Upper lobe of right lung (tissue), 1 donor: ENCODE measurements around the gene FOLR1. TPM values are rescaled to one million over a fixed set of nuclear protein-coding genes. Genes with fewer than 3 reads are reported as not detected.

Experiments used
- ATAC-seq: fragments of 200-7000 bp; cut with Tn5 transposase; one replicate; pipeline ENCODE4 v1.9.1; 2020; ENCODE audit warnings: mild to moderate bottlenecking, moderate library complexity
- DNase-seq: peaks from one replicate; pipeline ENCODE4 v3.0.0-alpha.2; 2020
- H3K27ac ChIP-seq: fragments of 200-600 bp; one replicate; pipeline ENCODE4 v1.8.0; 2022
- H3K27me3 ChIP-seq: fragments of 200-600 bp; one replicate; pipeline ENCODE4 v1.8.0; 2022; ENCODE audit warnings: mild to moderate bottlenecking
- H3K36me3 ChIP-seq: fragments of 200-600 bp; one replicate; pipeline ENCODE4 v1.8.0; 2022
- H3K4me1 ChIP-seq: fragments of 200-600 bp; one replicate; pipeline ENCODE4 v1.8.0; 2022
- H3K4me3 ChIP-seq: fragments of 200-600 bp; one replicate; pipeline ENCODE4 v1.8.0; 2022; ENCODE audit warnings: mild to moderate bottlenecking
- H3K9me3 ChIP-seq: fragments of 200-600 bp; one replicate; pipeline ENCODE4 v1.8.0; 2022
- intact Hi-C: fragments of 100-400 bp; cut with DNase I; formaldehyde crosslinking; loops from one replicate; pipeline ENCODE4 v1.11.0; 2022
- total RNA-seq: library from RNA; stranded (reverse); fragmentation: NEBNext Ultra II Directional; extraction: Animal tissue kit (Norgen Biotek cat#: 25700); gene quantifications from one replicate; pipeline ENCODE4 v1.2.1, GENCODE V29; 2021
- TF ChIP-seq, protein P1 (sequence below): fragments of 200-600 bp; IDR thresholded peaks from one replicate; pipeline ENCODE4 v1.8.0; 2022; ENCODE audit warnings: antibody characterized with exemption
- donor health status: DM: no; HTN: yes; CAD: no; lungs with severe emphysema.

The FOLR1 gene
- total RNA-seq, 1 donor from 2014 or later = 163 TPM

DNA sequence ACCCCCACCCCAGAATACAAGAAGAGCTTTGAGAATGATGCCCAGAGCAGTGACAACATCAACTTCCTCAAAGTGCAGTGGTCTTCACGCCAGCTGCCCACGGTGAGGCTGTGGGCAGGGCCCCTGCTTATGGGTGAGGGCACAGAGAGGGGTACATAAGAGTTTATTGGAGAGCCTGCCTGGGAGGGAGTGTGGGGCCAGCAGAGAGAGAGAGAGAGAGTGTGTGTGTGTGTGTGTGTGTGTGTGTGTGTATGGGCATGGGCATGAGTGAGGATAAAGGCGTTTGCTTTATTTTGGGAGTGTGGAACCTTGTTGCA is 42.5 kb downstream of the FOLR1 start:
- Histone ChIP-seq H3K27me3 (no peaks in the 10 kb centered on the region), H3K36me3 (peaks cover 78% of the 10 kb centered on the region), H3K4me1 (peaks cover 13% of the 10 kb centered on the region), H3K9me3 (no peaks in the 10 kb centered on the region), H3K4me3 (no peak overlapping the region), H3K27ac (no peak overlapping the region)
- DNase-seq (no peak), ATAC-seq (no peak)
- intact Hi-C loops = no loop called here
- TF ChIP-seq, protein P1, sequence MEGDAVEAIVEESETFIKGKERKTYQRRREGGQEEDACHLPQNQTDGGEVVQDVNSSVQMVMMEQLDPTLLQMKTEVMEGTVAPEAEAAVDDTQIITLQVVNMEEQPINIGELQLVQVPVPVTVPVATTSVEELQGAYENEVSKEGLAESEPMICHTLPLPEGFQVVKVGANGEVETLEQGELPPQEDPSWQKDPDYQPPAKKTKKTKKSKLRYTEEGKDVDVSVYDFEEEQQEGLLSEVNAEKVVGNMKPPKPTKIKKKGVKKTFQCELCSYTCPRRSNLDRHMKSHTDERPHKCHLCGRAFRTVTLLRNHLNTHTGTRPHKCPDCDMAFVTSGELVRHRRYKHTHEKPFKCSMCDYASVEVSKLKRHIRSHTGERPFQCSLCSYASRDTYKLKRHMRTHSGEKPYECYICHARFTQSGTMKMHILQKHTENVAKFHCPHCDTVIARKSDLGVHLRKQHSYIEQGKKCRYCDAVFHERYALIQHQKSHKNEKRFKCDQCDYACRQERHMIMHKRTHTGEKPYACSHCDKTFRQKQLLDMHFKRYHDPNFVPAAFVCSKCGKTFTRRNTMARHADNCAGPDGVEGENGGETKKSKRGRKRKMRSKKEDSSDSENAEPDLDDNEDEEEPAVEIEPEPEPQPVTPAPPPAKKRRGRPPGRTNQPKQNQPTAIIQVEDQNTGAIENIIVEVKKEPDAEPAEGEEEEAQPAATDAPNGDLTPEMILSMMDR = no peak

DNA sequence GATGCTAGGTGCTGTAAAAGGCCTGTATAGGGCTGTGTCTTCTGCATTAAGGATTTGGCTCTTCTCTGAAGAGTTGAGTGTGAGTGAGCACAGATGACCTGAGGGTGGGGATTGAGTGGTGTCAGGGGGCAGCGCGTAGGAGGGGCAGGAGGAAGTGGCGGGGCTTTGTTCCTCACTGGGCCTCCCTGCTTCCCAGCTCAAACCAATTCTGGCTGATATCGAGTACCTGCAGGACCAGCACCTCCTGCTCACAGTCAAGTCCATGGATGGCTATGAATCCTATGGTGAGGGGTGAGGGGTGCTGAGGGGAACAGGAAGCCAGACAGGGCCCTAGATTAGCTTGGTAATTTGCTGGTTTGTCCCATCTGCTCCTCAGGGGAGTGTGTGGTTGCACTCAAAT is 43.0 kb downstream of the FOLR1 start:
- no peaks in the 10 kb centered on the region for H3K27me3 ChIP-seq
- ATAC-seq = no peak
- TF ChIP-seq, protein P1 = no peak
- no peak overlapping the region for H3K4me3 ChIP-seq
- intact Hi-C loops = no loop called here
- H3K36me3 ChIP-seq = peaks cover 74% of the 10 kb centered on the region
- peak; percentile 61 for DNase-seq
- H3K9me3 ChIP-seq = no peaks in the 10 kb centered on the region
- no peak overlapping the region for H3K27ac ChIP-seq
- H3K4me1 ChIP-seq = peaks cover 14% of the 10 kb centered on the region

DNA sequence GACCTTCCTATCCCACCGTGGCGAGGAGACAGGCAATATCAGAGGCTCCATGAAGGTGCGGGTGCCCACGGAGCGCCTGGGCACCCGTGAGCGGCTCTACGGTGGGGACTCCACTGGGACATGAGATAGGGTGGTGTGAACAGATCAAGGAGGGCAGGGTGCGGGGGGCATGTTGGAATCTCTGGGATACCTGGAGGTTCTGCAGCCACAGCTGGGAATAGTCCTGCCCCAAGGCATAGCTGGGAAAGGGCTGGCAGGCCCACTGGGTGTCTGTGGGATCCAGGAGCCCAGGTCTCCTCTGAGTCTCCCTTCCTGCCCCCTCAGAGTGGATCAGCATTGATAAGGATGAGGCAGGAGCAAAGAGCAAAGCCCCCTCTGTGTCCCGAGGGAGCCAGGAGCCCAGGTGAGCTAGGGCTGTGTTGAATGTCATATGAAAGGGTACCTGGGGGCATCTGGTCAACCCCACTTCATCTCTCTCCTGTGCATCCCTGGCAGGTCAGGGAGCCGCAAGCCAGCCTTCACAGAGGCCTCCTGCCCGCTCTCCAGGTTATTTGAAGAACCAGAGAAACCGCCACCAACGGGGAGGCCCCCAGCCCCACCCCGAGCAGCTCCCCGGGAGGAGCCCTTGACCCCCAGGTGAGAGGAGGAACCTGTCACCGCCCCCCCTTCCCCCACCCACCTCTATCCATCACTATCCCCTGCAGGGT is 43.6 kb downstream of the FOLR1 start:
- Histone ChIP-seq H3K4me3 (no peak overlapping the region), H3K27ac (no peak overlapping the region), H3K4me1 (peaks cover 19% of the 10 kb centered on the region), H3K9me3 (no peaks in the 10 kb centered on the region), H3K36me3 (peaks cover 68% of the 10 kb centered on the region), H3K27me3 (peaks cover 3% of the 10 kb centered on the region)
- TF ChIP-seq, protein P1 = no peak
- intact Hi-C loops = no loop called here
- DNase-seq (peak; percentile 47), ATAC-seq (no peak)

DNA sequence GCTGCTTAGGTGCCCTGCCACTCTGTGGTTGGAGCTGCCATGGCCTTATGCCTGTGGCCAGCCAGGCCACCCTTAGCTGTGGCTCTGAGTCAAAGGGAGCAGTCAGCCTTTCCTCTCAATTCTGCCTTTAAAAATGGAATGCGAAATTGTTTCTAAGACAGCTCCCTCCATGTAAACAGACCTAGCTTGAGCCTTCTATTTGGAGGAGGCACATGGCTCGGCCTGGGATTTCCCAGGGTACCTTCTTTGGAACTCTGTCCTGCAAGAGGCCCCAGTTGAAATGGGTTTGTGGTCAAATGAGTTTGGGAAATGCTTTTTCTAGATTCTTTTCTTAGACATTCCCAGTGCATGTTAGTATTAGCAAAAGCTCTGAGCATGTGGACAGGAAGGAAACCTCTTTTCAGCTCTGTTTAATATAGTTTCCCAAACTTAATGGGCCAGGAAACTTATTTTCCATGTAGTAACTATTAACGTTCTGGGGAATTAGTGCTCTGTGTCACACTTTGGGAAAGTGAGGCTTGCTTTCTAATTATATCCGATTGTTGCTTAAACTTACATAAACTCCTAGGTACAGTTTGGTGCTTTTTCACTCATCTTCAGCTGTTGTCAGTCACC is 44.2 kb downstream of the FOLR1 start:
- DNase-seq (no peak), ATAC-seq (no peak)
- Histone ChIP-seq H3K4me1 (peaks cover 26% of the 10 kb centered on the region), H3K27me3 (peaks cover 10% of the 10 kb centered on the region), H3K9me3 (no peaks in the 10 kb centered on the region), H3K36me3 (peaks cover 61% of the 10 kb centered on the region), H3K4me3 (no peak overlapping the region), H3K27ac (no peak overlapping the region)
- intact Hi-C loops = no loop called here
- TF ChIP-seq, protein P1 = no peak

DNA sequence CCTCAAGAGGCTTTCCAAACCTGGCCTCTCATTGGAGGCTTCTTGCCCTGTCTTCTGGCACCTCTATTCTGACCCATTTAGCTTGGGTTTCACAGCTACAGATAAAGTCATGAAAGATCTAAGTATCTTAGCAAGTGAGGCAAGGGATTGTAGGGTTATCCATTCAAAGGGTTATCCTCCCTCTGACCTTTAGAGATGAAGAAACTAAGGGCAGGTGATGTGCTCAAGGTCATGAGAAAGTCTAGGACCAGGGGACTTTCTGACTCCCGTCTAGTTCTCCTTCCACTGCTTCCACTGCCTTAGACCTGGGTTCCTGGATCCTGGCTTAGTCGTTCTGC is 44.8 kb downstream of the FOLR1 start:
- H3K4me1 ChIP-seq = peaks cover 27% of the 10 kb centered on the region
- H3K9me3 ChIP-seq = no peaks in the 10 kb centered on the region
- no peak overlapping the region for H3K4me3 ChIP-seq
- no peak overlapping the region for H3K27ac ChIP-seq
- TF ChIP-seq, protein P1 = no peak
- intact Hi-C loops = no loop called here
- H3K36me3 ChIP-seq = peaks cover 56% of the 10 kb centered on the region
- ATAC-seq = no peak
- no peak for DNase-seq
- peaks cover 16% of the 10 kb centered on the region for H3K27me3 ChIP-seq
